HuH-7 (cell line): ENCODE results near the gene TUBA1B.

Source experiments
- DNase-seq: peaks from one replicate; pipeline ENCODE4 v3.0.0; 2011; ENCODE audit warnings: low spot score

The TUBA1B gene

DNA sequence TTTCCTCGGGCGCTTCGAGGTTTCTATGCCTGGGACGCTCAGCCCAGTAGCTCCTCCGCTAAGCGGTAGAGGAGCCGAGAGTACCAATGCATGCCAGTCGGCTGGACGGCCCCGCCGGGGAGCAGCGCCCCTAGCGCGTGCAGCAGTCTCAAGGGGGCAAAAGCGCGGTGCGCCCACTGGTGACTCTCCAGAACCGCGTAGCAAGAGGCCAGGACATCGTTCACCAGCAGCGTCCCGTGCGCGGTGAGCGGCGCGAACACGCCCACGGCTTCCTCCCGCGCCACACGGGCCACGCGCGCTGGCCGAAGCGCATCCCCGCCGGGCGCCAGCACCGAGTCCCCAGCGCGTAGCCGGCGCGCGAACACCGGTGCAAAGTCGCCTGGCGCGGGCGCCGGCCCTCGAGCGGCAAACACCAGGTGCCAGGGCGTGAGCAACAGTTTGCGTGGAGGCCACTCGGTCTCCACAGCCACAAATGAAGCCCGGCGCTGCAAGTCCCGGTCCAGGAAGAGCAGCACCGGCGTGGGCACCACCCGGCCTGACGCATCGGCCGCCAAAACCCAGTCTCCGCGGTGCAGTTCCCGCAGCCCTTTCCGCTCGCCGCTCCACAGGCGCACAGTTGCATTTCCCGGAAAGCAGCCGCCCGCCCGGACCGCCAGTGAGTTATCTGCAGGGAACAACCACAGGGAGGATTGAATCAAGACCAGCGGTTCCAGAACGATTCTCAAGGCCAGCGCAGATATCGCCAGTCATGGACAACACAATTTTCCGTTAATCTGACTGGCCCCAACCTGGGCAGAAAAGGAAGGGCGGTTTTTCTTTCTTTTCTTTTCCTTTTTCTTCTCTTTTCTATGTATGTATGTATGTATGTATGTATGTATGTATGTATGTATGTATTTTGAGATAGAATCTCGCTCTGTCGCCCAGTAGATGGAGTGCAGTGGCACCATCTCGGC lies 41.1 kb downstream of the TUBA1B start:
- DNase-seq, result no peak

DNA sequence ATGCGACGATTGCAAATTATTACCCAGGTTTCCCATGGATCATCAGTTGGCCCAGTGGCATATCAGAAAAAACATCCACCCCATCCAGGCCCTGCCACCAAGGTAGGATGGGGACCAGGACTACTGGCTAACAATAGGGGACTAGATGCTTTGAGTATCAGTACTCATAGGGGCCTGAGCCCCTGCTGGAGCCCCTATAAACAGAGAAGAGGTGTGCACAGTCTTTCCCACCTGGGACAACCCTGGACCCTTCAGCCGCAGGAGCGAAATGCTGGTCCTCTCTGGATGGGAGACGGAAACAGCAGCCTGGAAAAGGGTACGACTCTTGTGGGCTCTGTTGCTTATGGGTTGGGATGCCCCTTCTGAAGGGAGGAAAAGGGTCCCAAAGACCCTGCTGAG lies 42.3 kb downstream of the TUBA1B start:
- no peak for DNase-seq

DNA sequence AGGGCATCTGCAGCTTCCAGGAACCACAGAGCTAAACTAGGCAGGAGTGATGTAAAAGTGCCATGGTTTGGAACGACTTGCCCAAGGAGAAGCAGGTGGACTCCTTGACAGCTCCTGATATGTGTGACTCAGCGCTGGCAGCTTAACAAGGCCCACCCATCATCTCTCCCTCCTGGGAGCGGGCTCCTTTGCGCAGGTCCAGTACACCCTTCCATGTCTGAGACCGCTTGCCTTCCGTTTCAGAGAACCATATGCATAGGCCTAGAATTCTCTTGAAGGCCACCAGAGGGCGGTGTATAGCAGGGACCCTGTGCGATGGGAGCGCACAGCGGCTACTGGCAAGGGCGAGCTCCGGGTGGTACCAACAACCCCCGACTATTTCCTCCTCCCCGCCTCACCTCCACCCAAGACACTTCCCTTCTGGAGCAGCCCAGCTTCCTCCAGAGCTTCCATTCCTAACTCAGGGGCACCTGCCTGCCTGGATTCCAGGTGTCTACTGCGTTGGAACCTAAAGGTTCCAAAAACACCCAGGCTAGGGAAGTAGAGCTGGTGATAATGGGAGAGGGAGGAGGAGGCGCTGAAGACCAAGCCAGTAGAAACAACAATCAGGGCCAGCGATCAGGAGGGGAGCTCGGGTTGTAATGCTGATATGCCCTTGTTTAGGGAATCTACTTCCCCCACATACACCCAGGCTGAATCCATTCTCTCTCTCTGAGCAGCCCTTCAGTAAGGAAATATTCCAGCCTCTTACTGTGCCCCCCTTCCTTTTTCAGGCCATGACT lies 42.9 kb downstream of the TUBA1B start:
- DNase-seq, result peak; percentile 91

DNA sequence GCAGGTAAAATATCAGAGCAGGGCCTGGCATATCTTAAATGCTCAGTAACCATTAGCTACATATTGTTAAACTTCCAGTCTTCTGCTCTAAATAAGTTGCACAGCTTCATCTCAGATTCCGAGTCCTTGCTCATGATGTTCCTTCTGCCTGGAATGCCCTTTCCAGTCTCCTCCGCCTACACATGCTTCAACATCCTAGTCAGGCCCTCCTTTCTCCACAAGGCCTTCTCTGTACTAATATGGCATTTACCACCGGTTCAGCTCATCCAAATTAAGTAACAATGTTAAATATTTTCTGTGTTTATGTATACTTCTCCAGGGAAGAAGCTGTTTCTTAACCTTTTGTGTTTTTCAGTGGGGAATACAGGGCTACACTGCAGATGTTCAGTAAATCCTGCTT lies 45.1 kb downstream of the TUBA1B start:
- DNase-seq, result no peak

DNA sequence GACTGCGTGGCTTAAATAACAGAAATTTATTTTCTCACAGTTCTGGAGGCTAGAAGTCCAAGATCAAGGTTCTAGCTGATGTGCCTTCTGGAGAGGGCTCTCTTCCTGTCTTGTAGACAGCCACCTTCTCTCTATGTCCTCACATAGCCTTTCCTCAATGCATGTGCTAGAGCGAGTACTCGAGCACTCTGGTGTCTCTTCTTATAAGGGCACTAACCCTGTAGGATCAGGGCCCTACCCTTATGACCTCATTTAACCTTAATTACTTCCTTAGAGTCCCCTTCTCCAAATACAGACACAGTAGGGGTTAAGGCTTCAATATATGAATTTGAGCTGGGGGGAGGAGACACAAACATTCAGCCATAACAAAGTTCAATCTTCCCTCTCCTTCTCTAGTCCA lies 46.8 kb downstream of the TUBA1B start:
- DNase-seq, result no peak

DNA sequence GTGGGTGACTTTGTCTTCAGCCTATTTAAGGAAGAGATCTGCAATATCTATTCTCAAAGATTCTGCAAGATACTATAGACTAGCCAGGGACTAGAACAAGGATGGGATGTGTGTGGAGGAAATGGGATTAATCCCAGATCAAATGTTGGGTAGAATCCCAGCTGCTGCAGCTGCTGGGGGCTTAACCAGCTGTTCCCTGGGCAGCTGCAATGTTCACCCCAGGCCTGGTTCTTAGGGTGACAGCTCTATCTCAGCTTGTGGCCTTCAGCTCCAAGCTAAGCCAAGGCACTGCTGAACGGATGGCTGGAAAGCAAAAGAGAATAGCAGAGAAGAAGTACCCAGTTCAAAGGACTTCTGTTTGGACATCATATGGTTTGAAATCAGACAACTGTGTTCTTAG lies 51.4 kb downstream of the TUBA1B start:
- DNase-seq, result no peak
